Transverse colon (tissue), 4 donors: ENCODE results near the gene MYO7B. TPM values are rescaled to one million over a fixed set of nuclear protein-coding genes. Genes with fewer than 3 reads are reported as not detected.

Source experiments
- DNase-seq: peaks from one replicate; pipeline ENCODE4 v3.0.0-alpha.2; 2019
- H3K27ac ChIP-seq, 4 donors: fragments of 200-600 bp; sonication (generic); 2 replicates each; pipeline ENCODE4 v1.5.1; 2016 to 2018; ENCODE audit warnings: inconsistent platforms in 4 of 4
- H3K27me3 ChIP-seq: fragments of 200-600 bp; sonication (generic); 2 replicates; pipeline ENCODE4 v1.5.1; 2017; ENCODE audit warnings: inconsistent platforms
- H3K36me3 ChIP-seq, 4 donors: fragments of 200-600 bp; sonication (generic); 2 replicates each; pipeline ENCODE4 v1.5.1; 2017 to 2019; ENCODE audit warnings: inconsistent platforms in 4 of 4
- H3K4me1 ChIP-seq, 4 donors: fragments of 200-600 bp; sonication (generic); 2 replicates each; pipeline ENCODE4 v1.5.1; 2017 to 2020; ENCODE audit warnings: inconsistent platforms in 4 of 4
- H3K4me3 ChIP-seq, 4 donors: fragments of 200-600 bp; sonication (generic); 1 replicate in 1 of 4; 2 replicates in 3 of 4; pipeline versions ENCODE4 v1.5.1 to v1.6.1; 2017 to 2019; ENCODE audit warnings: inconsistent platforms in 4 of 4
- H3K9me3 ChIP-seq, 2 donors: fragments of 200-600 bp; sonication (generic); 2 replicates each; pipeline ENCODE4 v1.5.1; 2017 to 2019; ENCODE audit warnings: inconsistent platforms in 2 of 2
- CTCF ChIP-seq, 5 experiments: fragments of 200-600 bp in 3 of 5; fragments of 450-650 bp in 2 of 5; sonication (generic) in 3 of 5; IDR thresholded peaks; 1 replicate in 2 of 5; 2 replicates in 3 of 5; pipeline ENCODE4 v1.5.1; 2016 to 2017; ENCODE audit warnings: antibody characterized with exemption in 5 of 5, inconsistent platforms in 3 of 5, mild to moderate bottlenecking in 2 of 5, moderate library complexity in 1 of 5
- EP300 ChIP-seq: sonication (generic); formaldehyde crosslinking; IDR thresholded peaks from one replicate; pipeline ENCODE4 v1.6.1; 2017; ENCODE audit warnings: antibody characterized with exemption, low read depth
- POLR2A ChIP-seq: fragments of 450-650 bp; IDR thresholded peaks from one replicate; pipeline ENCODE4 v1.6.1; 2016; ENCODE audit warnings: antibody characterized with exemption, mild to moderate bottlenecking, moderate library complexity
- POLR2AphosphoS5 ChIP-seq, 3 donors: sonication (generic); formaldehyde crosslinking; IDR thresholded peaks; one replicate each; pipeline ENCODE4 v1.6.1; 2016; ENCODE audit warnings: antibody characterized with exemption in 3 of 3
- WGBS, 2 donors: methylation state at CpG; one replicate each; pipeline ENCODE4 v1.1.5; 2018; ENCODE audit warnings: low coverage in 1 of 2; 5-methylcytosine and 5-hydroxymethylcytosine counted together
- in situ Hi-C, 4 donors: fragments of 200-750 bp; cut with MboI; loops; one replicate each; pipeline versions ENCODE4 v1.15.0 to v1.15.1; 2017; ENCODE audit warnings: low sequenced_read_pairs in 3 of 4, low pct_ligation_motif_present in 1 of 4, low pct_unique_long_range_greater_than_20kb in 1 of 4
- intact Hi-C: fragments of 100-400 bp; cut with DNase I; formaldehyde crosslinking; loops from one replicate; pipeline ENCODE4 v1.15.1; 2023; ENCODE audit warnings: low total_unique reads
- total RNA-seq, 4 donors: library from RNA; depleted of rRNA; stranded (reverse); fragments of >200 nt; gene quantifications; one replicate each; pipeline ENCODE4 v1.1.0, GENCODE V29; 2016

The MYO7B gene
- total RNA-seq, 4 donors from 2014 or later = 242 to 637 (median 280) TPM

GRCh38 chr2:127683757-127684156, 148.3 kb downstream of the MYO7B start:
- H3K27ac ChIP-seq = peak overlapping the region; percentile 61 to 89 (median 74)
- H3K9me3 ChIP-seq = no peaks in the 10 kb centered on the region
- intact Hi-C loops = no loop called here
- 44 to 70% methylated on average over 8 to 15 of the region's 15 CpGs for WGBS, 2 donors
- in situ Hi-C loops = no loop called here
- no peak overlapping the region for H3K4me3 ChIP-seq
- no peak for DNase-seq
- H3K4me1 ChIP-seq = peaks cover 12 to 26% (median 14%) of the 10 kb centered on the region in 4 donors
- TF ChIP-seq EP300 = no peak
- no peak for TF ChIP-seq POLR2AphosphoS5 (IDR thresholded peaks at IDR 0.05)
- TF ChIP-seq POLR2A = no peak
- no peak for TF ChIP-seq CTCF (IDR thresholded peaks at IDR 0.05)
- no peaks in the 10 kb centered on the region for H3K36me3 ChIP-seq
- H3K27me3 ChIP-seq = no peaks in the 10 kb centered on the region

DNA sequence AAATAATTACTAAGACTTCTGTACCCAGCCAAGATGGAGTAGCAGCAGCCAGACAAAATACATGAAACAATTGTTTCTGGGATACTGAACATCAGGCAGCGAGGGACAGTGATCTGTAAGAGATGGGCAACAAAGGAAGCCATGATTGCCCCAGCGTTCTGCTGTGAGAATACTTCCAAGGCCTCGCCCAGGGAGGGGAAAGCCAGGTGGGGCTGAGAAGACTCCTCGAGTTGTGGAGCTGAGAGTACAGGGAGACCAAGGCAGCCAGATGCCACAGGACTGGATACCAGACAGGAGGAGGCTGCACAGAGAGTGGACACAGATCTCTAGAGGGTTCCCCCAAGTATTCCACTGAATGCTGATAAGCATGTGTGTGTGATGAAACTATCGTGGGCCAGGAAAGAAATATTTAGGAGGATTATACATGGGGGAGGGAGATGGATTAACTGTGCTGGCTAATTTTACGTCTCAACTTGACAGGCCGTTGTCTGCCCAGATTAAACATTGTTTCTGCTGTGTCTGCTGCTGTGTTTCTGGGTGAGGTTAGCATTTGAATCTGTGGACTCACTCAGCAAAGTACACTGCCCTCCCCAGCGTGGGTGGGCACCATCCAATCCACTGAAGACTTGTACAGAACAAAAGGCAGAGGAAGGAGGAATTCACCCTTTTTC, 150.1 kb downstream of the MYO7B start:
- DNase-seq = no peak
- no peak overlapping the region for H3K4me3 ChIP-seq
- no peaks in the 10 kb centered on the region for H3K27me3 ChIP-seq
- no peak for TF ChIP-seq POLR2A
- no peak for TF ChIP-seq CTCF (IDR thresholded peaks at IDR 0.05)
- no peak for TF ChIP-seq EP300
- TF ChIP-seq POLR2AphosphoS5 (IDR thresholded peaks at IDR 0.05) = no peak
- in situ Hi-C loops = no loop called here
- peak overlapping the region in 3 of 4 donors; percentile 50 to 89 (median 77) for H3K27ac ChIP-seq
- intact Hi-C loops = no loop called here
- WGBS, 2 donors = 60 to 61% methylated on average over 5 to 8 of the region's 8 CpGs
- H3K36me3 ChIP-seq = no peaks in the 10 kb centered on the region
- H3K4me1 ChIP-seq = peaks cover 12 to 26% (median 14%) of the 10 kb centered on the region in 4 donors
- H3K9me3 ChIP-seq = peaks cover 0 to 2% of the 10 kb centered on the region in 2 donors

Other genes starting within 250 kb of the MYO7B start
- gene ERCC3, start 241.5 kb upstream of the MYO7B start, total RNA-seq = 10 to 100 TPM; 30.0 to 47.2 (median 39.0) TPM
- gene MAP3K2, start 147.7 kb upstream of the MYO7B start, total RNA-seq = 10 to 100 TPM; 39.4 to 95.4 (median 72.9) TPM
- 1 to 10 TPM in 2 of 4 donors, not detected in 2; 2.9 to 3.0 TPM for gene PROC, start 117.3 kb upstream of the MYO7B start, total RNA-seq
- gene IWS1, start 9.2 kb upstream of the MYO7B start, total RNA-seq = 100 to 1,000 TPM in 1 of 4 donors, 10 to 100 TPM in 3; 27.3 to 139 (median 45.4) TPM
- gene GPR17, start 110.5 kb downstream of the MYO7B start, total RNA-seq = under 1 TPM in 1 of 4 donors, not detected in 3; 0.14 TPM
- gene LIMS2, start 139.8 kb downstream of the MYO7B start, total RNA-seq = 100 to 1,000 TPM in 2 of 4 donors, 10 to 100 TPM in 2; 34.5 to 198 (median 91.3) TPM
- 10 to 100 TPM in 1 of 4 donors, 1 to 10 TPM in 3; 6.8 to 13.7 (median 8.3) TPM for gene SFT2D3, start 165.8 kb downstream of the MYO7B start, total RNA-seq